Skin epidermis (tissue), 12 donors: ENCODE measurements around the gene TMEM150B.
A peak's percentile ranks its signal among the peaks of the same experiment; 100 is the strongest.

Source experiments
- H3K27ac ChIP-seq, 21 experiments: fragments of 200-600 bp; sonication (generic) in 11 of 21; one replicate each; pipeline ENCODE4 v1.5.0; 2020; ENCODE audit warnings: mild to moderate bottlenecking in 3 of 21, inconsistent platforms in 2 of 21, moderate library complexity in 2 of 21
- H3K4me3 ChIP-seq, 7 experiments: fragments of 200-600 bp; sonication (generic) in 2 of 7; one replicate each; pipeline ENCODE4 v1.5.0; 2020; ENCODE audit warnings: inconsistent platforms in 2 of 7, mild to moderate bottlenecking in 2 of 7, moderate library complexity in 1 of 7

Gene TMEM150B

DNA sequence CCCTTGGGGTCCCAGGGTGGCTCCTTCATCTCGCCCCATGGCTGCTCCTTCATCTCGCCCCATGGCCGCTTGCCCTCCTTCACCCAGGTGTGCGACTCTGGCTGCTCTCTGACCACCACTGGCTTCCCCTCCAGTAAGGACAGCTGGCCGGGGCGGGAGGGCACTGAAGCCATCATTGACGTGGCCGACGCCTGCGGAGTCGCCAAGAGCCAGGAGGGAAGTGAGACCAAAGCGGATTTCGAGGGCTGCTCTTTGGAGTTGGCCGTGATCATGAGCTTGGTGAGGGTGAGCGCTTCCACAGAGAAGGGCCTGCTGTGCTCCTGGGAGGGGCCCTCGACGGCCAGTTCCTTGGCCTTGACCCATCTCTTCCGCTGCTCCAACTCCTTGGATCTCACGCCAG lies 33.4 kb upstream of the TMEM150B start:
- Histone ChIP-seq H3K4me3 (no peak overlapping the region), H3K27ac (no peak overlapping the region)

DNA sequence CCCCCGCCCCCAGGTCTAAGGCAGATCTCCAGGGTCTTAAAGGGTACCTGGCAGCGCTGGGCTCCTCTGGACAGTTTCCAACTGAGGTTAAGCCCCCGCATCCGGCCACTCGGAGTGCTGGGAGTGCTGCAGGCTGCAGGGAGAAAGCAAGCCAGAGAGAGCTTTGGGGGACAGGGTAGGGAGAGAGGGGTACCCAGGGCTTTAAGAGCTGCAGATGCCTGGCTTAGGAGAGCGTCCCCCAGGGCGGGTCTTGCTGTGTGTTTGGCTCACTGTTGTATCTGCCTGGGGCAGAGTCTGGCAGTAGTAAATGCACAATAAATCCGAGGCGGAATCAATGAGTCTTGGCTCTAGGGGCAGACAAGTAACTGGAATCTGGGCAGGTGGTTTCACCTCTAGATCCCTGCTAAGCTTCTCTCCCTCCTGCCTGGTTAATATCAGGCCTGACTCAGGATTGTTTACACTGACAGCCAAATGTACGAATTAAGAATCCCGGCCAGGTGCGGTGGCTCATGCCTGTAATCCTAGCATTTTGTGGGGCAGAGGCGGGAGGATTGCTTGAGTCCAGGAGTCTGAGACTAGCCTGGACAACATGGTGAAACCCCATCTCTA lies 30.2 kb upstream of the TMEM150B start:
- Histone ChIP-seq H3K27ac (no peak overlapping the region), H3K4me3 (no peak overlapping the region)

DNA sequence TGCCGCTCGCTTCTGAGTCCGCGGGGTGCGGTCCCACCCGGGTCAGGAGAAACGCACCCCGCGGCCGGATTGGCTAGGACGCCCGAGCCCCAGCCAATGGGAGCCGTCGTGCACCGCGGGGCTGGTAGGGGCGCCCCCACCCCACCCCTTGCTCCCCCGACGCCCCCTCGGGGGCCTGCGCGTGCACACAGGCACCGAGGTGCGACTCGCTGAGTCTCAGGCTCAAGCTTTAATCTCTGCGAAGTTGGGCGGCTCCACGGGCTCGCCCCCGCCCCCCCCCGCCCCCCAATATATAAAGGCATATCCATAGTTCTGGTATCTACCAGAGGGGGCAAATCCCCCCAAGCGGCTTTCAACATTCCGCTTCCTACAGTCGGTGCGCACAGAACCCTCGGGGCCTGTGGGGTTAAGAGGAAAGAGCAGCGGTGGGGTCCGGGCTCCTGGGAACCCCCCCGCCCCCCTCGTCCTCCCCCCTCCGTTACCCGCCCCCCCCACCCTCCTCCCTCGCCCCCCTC lies 29.6 kb upstream of the TMEM150B start, which contains the start of gene COX6B2:
Gene COX6B2 (minus strand): TSS at position 22 of the 515 bp plus-strand sequence. CDS start 198 bp downstream, outside the sequence.
- Histone ChIP-seq H3K4me3 (peak within 1 kb of the TSS in 6 of 7 experiments; percentile 17 to 41 (median 30)), H3K27ac (peak within 1 kb of the TSS in 2 of 21 experiments; percentile 9 to 16)

DNA sequence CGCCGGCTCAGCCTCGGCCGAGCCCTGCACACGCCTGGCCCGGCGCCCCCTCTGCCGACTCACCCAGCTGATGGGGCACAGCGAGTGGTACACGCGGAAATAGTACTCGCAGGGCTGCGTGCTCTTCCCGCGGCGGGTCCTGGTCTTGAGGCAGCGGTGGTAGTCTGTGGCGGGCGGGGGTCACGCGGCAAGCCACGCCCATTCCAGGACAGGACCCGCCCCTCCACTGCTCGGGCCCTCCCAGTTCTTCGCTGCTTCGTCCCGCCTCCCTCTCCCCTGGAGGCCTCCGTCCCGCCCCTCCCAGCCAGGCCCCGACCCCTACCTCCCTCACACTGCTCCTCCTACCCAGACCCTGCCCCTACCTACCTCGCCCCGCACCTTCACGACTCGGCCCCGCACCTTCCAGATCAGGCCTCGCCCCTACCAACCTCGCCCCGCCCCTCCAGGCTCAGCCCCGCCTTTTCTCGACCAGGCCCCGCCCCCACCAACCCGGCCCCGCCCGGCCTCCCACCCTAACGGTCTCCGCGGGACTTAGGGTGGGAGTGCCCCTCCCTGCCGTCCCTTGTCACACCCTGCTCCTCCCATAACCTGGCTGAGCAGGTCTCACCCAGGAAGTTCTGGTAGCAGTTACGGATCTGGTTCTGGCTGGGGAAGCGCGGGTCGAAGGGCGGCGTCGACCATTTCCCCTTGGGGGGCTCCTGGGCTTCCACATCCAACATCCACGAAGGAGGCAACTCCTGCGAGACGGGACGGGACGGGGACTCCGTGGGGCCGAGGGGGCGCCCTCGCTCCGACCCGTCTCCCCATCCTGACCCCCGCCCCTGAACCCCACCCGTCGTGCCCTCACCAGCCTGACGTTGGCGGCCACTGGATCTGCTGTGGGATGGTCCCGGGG lies 28.9 kb upstream of the TMEM150B start:
- peak overlapping the region in 6 of 7 experiments; percentile 17 to 41 (median 30) for H3K4me3 ChIP-seq
- H3K27ac ChIP-seq: peak overlapping the region in 2 of 21 experiments; percentile 9 to 16

DNA sequence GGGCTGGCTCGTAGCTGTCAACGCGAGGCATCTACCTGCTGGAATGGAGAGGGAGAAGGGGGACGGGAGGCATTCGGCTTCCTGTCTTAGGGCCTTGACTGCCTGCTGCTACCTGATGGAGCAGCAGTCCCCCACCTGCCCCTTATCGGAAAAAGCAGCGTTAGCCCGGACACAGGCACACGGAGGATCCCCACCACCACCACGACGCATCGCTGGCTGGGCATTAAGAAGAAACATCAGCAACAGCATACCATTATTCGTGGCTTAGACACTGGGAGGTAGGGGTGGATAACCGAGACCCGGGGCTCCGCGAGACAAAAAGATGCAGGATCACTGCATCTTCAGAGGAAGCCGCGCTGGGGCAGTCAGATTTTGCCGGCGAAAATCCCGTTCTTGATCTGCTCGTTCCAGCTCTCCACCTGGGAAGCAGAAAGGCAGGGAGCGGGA lies 28.2 kb upstream of the TMEM150B start:
- Histone ChIP-seq H3K4me3 (peak overlapping the region in 6 of 7 experiments; percentile 17 to 41 (median 30)), H3K27ac (peak overlapping the region in 1 of 21 experiments; percentile 16)

DNA sequence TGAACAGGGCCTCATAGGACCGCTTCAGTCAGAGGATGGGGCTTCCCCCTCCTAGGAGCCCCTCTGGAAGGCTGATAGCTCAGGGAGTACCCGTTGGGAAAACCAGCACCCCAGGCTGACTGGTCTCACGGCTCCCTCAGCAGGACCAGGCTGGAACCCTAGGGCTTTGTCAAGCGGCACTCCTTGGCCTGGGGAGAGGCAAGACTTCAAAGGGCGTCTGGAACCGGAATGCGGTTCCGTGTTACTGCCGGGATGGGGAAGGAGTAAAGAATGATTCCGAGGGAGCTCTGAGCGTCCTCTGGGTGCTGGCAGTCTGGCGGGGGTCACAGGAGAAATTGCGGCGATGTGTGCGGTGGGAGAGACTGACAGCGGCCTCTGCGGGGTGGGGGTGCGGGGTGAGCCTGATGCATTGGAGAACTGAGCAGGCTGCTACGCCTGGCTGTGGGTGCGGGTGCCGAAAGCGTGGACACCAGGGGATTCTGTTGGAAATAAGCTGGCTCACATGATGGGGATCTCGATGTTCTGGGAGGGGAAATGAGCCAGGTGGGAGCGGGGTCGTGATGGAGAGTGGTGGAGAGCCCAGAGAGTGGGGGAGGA lies 27.5 kb upstream of the TMEM150B start:
- Histone ChIP-seq H3K27ac (no peak overlapping the region), H3K4me3 (no peak overlapping the region)

DNA sequence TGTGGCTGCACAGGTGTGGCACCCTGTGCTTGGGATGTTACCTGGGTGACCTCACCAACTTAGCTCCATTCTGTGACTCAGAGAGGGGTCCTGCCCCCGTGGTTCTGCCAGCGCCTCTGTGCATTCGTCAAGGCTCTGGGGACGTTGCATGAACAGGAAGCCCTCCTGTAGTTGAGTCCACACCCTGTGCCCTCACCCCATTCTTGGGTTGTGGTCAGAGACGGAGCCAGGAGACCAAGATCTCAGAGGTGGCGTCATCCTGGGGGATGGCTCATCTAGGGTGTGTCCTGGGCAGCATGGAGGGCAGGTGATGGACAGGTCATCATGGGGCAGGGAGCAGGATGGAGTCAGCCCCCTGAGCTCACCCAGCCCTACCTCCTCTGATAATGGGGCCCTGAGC lies 26.9 kb upstream of the TMEM150B start:
- no peak overlapping the region for H3K4me3 ChIP-seq

DNA sequence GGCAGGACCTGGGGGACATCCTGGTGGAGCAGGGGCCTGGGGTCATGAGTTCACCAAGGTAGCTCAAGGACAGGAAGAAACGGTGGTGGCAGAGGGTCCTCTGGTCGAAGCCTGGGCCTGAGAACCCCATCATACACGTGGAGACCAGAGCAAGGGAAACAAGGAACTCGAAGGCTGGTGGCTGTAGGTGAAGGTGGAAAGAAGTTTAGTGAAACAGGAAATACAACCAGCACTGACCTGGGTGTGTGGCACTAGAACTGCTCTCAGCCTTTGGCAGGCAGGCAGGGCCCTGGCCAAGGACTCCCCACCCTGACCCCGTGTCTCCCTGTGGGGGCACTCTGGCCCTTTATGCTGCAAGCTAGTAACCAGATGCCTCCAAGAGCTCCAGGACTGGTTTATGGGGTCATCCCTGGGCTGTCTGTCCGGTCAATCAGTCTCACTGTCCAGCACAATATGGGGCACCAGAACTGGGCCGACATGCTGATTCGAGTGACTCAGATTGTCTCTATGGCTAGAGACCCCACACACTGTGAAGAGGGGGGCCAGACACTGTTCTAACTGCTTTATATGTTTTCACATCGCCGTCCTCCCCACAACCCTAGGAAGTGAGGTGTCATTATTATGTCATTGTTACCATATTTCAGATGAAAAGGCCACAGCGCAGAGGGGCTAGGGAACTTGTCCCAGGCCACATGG lies 25.6 kb upstream of the TMEM150B start:
- Histone ChIP-seq H3K27ac (no peak overlapping the region), H3K4me3 (no peak overlapping the region)

More for the DNA sequence above, 26.9 kb upstream of the TMEM150B start:
- H3K27ac ChIP-seq: no peak overlapping the region

DNA sequence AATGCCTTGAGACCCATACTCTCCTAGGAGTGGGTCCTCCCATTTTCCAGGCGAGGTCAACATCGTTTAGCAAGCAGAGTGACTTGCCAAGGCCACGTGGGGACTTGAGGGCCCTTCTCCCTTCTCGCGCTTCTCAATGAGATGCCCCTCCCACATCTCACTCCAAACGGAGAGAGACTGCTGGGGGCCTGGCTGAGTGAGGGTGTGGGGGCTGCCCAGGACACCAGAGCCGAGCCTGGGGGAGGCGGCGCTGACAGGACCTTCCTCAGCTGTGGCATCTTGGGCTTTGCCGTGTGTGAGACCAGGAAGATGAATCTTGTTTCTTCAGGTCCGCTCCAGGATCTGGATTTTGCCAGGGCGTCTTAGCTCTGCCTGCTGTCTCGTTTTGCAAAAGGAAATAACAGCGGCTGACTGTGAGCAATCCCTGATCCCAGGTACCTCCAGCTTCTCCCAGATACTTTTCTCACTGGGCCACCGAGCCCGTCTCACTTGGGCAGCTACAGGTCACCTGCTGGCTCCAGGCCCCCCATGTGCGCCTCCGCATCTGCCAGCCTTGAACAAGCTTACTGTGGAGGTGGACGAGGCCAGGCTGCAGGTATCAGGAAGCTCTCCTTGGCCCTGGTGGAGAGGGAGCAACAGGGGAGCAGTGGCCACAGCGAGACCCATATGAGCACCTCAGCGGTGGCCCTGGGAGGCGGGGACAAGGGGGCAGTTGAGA lies 23.3 kb upstream of the TMEM150B start:
- Histone ChIP-seq H3K4me3 (no peak overlapping the region), H3K27ac (no peak overlapping the region)

DNA sequence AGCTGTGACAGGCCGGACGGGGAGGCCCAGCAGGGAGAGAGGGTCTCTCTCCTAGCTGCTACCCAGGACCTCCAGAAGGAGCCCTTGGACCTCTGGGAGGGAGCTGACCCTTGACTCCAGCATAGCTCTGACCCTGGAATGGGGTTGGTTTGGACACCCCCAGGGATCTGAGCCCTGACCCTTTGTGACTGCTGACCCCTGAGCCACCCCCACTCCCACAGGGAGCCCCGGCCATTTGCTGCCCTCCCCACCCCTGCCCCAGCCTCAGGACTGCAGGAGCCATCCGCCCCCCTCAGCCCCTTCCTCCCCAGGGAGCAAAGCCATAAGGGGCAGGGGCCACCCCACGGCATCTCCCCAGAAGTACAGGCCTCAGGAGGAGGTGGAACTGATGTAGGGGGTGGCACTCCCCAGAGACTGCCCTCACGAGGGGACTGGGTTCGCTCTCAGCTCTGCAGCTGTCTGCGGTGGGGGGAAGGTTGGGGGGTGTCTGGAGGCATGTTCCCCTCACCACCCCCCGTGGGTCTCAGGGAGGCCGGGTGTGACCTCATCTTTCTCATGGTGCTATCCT lies 22.4 kb upstream of the TMEM150B start:
- H3K27ac ChIP-seq: no peak overlapping the region
- no peak overlapping the region for H3K4me3 ChIP-seq

DNA sequence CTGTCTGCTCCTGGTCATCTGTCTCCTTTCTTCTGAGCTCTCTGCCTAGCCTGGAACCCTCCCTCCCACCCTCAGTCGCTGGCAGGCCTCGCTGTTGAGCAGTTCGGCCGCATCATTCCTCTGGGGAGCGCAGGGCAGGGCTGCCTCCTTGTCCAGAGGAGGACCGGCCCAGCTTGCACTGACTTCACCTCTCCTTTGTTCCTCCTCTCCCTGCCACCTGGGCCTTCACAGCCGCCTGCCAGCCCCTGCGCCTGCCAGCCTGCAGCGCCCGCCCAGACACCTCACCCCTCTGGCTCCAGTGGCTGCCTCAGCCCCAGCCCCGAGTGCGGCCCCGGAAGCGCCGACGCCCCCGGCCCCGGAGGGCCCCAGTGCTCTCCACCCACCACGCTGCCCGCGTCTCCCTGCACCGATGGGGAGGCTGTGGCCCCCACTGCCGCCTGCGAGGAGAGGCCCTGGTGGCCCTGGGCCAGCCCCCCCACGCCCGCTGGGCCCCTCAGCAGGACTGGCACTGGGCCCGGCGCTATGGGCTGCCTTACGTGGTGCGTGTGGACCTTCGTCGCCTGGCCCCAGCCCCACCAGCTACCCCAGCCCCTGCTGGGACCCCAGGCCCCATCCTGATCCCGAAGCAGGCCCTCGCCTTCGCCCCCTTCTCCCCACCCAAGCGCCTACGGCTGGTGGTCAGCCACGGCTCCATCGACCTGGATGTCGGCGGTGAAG lies 21.7 kb upstream of the TMEM150B start:
- Histone ChIP-seq H3K27ac (no peak overlapping the region), H3K4me3 (no peak overlapping the region)

DNA sequence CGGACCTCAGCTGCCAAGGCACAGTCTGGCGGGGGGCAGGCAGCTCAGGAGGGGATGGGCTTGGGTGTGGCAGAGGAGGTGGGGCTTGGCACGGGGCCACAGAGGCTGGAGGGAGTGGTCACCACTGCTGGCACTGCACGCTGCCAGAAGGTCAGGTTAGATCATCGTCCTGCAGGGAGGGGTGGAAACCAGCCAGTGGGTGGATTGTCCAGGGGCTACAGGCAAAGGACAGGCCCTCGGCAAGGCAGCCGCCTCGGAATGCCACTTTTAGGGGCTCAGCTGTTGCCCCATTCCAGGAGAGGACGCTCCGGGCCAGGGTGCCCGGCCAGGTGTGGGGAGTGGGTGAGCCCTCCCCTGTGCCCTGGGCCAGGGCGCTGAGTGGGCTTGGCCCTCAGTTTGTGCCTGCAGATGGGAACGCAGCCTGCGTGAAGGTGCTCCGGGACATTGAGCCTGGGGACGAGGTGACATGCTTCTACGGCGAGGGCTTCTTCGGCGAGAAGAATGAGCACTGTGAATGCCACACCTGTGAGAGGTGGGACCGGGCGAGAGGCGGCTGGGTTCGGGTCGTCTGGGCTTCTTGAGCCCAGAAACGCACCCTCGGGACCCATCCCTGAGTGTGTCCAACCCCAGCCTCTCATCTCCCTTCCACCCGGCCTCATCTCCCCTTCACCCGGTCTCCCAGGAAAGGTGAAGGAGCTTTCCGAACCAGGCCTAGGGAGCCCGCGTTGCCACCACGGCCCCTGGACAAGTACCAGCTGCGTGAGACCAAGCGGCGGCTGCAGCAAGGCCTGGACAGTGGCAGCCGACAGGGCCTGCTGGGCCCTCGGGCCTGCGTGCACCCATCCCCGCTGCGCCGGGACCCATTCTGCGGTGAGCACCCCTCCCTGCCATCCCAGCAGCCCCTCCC lies 20.9 kb upstream of the TMEM150B start:
- Histone ChIP-seq H3K27ac (no peak overlapping the region), H3K4me3 (no peak overlapping the region)

DNA sequence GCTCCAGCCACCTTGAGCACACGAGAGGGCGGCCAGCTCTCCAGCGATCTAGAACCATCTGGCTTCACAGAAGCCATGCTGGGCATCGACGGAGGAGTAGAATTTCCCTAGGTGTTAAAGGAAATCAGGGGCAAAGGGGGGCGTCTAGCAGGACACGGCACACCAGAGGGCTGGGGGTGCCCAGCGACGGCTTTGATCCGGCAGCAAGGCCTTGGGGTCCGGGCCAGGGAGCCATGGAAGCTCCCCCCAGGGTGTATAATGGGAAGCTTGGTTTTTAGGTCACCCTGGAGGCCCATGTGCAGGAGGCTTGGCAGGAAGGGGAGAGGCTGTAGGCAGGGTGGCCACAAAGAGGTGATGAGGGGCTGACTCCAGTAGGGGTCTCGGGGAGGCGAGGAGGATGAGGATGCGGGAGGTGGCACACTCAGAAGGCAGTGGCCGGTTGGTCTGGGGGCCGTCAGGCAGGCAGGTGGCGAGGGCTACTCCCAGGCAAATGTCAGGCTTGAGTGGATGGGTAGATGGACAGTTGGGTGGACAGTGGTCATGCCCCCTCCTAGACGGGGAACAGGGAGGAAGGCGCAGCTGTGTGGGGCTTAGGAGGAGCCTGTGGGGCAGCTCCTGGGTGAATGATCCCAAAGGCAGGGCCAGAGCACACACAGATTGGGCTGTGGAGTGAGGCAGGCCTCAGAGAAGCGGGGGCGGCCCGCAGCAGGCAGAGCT lies 20.1 kb upstream of the TMEM150B start:
- no peak overlapping the region for H3K27ac ChIP-seq
- no peak overlapping the region for H3K4me3 ChIP-seq

DNA sequence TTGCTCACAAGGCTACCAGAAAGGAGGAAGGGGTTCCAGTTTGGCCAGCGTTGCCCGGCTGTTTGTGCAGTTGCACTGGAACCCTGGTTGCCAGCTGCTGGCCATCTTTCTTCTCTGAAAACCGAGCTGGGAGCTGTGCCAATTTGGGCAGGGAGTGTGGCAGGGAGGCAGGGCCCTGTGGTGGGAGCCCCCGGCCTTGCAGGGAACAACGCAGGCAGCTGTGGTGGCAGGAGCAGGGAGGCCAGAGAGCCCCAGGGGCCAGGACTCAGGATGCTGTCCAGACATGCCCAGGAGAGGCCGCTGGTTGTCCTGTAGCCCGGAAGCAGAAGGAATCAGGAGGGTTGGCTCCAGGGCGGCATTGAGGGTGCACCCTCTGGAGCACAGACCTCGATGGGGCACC lies 19.3 kb upstream of the TMEM150B start:
- Histone ChIP-seq H3K27ac (no peak overlapping the region), H3K4me3 (no peak overlapping the region)

DNA sequence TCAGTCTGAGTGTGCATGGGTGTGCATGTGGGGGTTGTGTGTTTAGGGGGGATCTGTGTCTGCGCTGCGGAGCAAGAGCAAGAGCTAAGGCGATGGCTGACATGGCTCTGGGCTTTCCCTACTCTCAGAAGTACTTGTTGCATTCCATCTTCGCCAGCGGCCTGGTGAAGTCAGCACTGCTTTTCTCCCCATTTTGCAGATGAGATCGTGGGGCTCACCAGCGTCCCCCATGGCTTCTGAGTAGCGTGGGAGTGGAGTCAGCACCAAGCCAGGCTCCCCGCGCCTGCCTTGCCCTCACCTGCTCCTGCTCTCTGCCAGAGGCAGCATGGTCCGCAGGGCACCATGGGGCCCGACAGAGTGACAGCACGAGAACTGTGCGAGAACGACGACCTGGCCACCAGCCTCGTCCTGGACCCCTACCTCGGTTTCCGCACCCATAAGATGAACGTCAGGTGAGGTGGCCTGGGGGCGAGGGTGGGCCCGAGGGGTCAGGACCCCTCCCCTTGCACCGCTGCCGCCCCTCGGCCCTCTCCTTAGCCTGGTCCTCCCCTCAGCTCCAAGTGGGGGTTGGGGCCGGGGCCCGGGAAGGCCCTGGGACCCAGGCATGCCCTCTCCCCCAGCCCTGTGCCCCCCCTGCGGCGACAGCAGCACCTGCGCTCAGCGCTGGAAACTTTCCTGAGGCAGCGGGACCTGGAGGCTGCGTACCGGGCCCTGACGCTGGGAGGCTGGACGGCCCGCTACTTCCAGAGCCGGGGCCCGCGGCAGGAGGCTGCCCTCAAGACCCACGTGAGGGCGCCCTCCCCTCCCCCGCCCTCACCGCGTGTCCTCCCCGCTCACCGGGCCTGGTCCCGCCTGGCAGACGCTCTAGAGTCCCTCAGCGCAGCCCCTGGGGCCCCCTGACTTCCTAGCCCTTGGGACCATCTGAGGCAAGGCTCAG lies 16.7 kb upstream of the TMEM150B start:
- Histone ChIP-seq H3K4me3 (peak overlapping the region in 3 of 7 experiments; percentile 70 to 81 (median 74)), H3K27ac (peak overlapping the region in 1 of 21 experiments; percentile 14)
